ENCODE results near the gene USE1.

Gene USE1

DNA sequence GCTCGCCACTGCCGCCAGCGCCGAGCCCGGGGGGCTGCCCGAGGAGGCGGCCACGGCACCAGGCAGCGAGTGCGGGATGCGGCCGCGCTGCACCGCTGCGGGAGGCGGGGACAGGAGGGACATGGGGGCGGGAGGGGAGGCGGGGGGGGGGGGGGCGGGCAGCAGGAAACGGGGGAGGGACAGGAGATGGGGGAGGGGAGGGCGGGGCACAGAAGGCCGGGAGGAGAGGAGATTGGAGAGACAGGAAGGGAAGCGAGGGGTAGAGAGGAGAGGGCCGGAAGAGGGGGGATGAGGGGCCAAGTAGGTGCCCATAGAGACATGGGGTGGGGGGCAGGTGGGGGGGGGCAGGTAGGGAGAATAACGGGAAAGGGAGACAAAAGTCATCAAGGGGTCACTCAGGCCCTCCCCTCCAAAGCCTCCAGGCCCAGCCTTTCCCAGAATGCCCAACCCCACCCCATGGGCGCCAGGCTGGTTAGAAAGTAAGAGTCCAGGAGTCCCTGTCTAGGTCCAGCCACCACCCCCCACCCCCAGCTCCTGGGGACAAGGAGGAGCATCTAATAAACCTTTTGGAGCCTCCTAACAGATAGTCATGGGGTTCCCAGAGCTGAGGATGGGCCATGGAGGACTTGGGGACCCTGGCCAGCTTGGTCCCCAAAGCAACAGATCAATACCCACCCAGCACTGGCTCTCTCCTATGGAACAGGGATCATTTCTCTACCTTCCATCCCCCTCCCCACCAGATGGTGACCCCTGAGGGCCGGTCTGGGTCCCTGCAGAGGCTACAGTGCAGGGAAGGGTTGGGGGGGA lies 21.0 kb downstream of the USE1 start:
- no peak for DNase-seq

GRCh38 chr19:17236811-17237543 lies 21.8 kb downstream of the USE1 start:
- DNase-seq: no peak

GRCh38 chr19:17237747-17238706 lies 22.9 kb downstream of the USE1 start:
- DNase-seq: no peak

DNA sequence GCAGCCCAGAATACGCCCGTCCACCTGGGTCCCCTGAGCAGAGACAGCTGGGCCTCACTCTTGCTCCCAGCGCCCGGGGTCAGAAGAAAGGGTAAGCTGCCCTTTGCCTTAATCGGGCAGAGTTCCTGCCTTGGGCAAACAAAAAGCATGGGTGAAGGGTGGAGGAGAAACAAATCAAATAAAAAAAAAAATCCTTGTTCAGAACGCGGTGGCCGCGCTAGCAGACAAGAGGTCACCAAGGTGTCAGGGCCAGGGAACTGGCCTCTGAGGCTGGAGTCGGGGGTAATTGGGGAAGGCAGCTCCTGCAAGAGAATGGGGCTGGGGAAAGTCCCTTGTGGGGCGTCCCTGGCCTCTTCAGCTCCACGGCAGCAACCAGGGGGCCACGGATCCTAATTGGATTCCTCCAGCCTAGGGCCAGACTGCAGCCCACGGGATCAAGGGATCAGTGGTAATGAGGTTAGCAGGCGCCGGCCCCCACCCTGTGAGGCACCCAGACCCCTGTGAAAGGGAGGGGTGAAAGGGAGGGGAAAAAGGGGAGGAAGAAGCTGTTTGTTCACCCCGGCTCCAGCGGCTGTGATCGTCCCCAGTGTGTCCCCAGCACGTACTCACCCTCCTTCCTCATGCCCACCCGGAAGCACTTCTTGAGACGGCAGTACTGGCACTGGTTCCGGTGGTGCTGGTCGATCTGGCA lies 25.1 kb downstream of the USE1 start:
- DNase-seq: no peak

DNA sequence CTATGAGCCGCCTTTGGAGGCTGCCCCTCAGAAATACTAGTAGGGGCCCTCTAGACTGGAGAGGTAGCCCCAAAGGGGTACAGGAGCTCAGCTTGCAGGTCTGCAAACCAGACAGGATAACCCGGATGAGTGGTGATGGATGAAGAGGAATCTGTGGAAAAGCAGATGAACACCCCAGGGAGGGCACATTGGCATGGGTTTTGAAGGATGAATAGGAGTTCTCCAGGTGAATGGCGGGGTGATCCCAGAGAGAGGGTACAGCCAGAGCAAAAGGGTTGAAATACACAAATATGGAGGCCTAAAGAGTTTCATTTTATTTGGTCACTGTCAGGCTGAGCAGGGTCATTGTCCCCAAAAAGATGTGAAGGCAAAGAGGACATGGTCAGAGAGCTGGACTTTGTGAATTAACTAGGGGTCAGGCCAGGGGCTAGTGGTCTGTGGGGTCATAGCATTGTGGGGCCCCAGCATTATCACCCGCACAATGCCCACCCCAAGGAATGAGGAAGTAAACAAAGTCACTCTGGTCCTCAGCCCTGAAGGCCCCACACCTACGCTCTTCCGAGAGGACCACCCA lies 25.8 kb downstream of the USE1 start:
- no peak for DNase-seq

GRCh38 chr19:17242431-17243208 lies 27.5 kb downstream of the USE1 start:
- DNase-seq: no peak

DNA sequence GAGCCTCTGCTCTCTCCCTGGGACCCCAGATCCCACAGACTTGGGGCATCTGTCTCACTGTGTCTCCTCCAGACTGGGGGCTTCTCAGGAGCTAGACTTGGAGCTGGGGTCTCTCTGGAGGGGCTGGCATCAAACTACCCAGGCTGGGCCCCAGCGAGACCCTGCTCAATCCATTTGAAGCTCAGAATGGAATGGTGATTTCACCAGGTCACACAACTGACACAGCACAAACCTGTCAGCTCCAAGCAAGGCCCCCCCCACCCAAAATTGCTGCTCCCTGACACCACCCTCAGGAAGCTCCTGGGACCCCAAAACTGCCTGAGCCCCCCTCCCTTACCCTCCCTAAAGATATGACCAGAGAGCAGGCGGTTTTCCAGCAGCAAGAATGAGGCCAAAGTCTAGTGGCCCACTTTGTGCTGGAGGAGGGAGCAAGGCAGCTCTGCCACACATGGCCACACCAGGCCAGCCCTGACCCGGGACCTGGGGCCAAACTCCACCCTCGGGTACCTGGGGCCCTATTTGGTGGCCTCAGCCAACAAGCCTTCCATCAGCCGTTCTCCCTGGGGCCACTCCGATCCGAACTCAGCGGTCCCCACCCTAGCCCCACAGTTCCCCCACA lies 28.2 kb downstream of the USE1 start:
- no peak for DNase-seq

DNA sequence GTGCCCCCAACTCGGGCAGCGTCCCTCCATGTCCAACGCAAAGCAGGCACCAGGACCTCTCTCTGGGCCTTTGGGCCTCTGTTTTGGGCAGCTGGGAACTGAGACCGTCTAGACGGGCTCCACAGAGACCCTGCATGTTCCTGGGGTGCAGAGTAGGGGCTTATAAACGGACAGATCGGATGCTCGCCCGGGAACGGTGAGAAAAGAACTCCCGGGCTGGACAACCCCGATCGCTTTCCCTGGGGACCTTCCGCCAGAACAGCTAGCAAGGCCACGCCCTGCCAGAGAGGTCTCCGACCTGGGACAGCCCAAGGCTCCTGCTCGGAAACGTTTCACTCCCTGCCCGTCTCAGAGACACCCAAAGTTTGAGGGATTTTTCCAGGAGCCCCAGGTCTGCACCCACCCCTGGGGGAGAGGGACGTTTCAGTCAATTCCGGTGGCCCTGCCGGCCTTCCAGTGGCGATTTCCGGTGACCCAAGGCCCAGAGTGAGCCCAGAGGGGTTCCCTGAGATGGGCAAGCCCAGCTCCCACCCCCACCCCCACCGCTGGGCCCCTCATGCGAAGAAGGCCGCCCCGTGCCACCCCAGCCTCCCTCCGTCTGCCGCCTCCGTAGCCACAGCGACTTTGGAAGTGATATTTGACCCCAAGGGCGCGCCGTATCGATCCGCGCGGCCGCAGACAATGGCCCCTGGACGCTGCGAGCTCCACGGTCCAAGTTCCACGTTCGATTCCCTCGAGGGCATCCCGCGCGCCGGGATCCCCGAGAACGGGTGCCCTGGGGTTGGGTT lies 28.9 kb downstream of the USE1 start:
- DNase-seq: no peak

GRCh38 chr19:17244618-17245534 lies 29.7 kb downstream of the USE1 start:
- no peak for DNase-seq

DNA sequence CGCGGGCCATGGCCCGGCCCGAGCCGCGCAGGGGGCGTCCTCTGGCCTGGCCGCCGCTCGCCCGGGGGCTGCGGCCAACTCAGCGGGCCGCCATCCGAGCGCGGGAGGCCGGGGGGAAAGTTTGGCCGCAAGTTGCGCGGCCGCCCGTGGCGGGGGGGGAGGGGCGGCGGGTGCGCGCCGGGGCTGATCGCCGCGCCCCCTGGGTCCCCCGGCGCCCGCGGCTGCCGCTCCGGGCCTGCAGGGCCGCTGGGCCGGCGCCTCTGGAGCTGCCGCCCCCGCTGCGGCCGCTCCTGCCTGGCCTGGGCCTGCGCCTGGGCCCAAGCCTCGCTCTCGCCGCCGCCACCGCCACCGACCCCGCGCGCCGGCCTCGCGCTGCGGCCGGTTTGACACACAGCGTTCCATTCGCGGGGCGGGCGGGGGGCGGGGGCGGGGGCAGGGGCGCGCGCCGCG lies 30.4 kb downstream of the USE1 start, which contains the start of gene NR2F6:
Gene NR2F6, minus strand, starts transcription at position 385 of the 450 bp plus-strand sequence. CDS start 699 bp downstream, outside the sequence.
- no peak for DNase-seq

DNA sequence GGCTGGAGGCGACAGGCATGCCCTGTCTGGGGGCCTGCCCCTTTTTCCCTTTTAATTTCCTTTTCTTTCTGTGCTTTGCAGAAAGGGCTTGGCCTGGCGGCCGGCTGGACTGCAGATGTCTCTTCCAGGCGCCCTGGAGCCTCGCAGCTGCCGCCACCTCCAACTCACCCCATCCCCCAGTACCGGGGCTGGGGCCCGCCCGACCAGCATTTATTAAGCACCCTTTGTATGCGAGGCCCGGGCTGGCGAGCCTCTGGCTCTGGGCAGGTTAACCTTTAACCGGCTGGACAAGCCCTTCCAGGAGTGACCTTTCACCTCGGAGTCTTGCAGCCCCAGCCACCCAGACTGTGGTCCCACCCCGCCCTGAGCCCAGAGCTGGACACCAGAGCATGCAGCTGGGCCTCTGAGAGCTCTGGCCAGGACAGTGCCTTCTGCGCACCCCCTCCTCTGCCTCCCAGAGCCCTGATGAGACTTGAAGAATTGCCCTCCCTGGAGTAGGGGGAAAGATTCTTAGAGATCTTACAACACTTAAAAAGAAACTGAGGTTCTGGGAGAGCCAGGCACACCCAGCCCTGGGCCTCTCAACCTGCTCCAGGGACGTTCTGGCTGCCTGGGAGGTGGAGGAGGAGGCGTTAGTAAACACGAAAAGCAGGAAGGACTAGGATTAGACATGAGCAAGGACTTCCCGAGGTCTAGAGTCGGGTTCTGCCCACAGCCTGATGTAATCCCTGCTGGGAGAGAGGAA lies 31.7 kb downstream of the USE1 start:
- no peak for DNase-seq

- no peak for DNase-seq
These were observed 33.0 kb downstream of the USE1 start for GRCh38 chr19:17248011-17248776.

DNA sequence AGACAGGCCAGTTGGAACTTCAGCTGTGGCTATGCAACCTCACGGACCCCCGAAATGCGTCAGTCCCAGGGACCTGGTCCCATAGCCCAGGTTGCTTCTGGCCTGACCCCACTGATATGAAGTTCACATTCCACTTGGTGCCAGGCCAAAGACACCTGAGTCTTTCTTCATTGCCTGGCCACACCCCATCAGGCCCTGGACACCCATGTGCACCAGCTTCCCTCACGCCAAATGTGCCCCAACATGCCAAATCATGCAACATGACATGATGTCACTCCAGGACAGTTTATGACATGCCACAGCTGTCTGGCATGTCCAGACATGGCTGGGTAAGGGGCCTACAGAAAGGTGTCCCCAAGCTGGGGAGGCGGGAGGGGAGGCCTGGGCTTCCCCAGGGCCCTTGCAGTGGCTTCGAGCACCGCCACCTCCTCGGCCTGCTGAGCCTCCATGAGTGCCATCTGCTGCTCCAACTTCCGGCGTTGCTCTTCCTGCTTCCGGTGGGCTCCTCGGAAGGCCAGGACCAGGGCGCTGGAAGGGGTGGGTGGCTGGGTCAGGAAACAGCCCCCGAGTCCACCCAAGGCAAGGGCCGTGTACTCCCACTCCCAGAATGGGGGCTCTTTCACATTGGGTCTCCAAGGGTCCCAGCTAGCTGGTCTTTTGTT lies 34.9 kb downstream of the USE1 start:
- no peak for DNase-seq

DNA sequence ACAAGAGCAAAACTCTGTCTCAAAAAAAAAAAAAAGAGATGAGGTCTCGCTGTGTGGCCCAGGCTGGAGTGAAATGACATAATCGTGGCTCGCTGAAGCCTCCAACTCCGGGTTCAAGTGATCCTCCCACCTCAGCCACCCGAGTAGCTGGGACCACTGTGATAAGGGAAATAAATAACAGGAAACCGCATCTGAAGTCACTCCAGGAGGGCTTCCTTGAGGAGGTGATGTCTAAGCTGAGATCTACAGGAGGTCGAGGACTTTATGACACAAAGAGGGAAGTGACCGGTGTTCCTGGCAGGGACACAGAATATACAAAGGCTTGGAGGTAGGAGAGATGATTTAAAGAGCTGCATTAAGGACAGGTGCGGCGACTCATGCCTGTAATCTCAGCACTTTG lies 39.5 kb downstream of the USE1 start:
- no peak for DNase-seq

GRCh38 chr19:17255150-17255621 lies 40.0 kb downstream of the USE1 start:
- DNase-seq: no peak

DNA sequence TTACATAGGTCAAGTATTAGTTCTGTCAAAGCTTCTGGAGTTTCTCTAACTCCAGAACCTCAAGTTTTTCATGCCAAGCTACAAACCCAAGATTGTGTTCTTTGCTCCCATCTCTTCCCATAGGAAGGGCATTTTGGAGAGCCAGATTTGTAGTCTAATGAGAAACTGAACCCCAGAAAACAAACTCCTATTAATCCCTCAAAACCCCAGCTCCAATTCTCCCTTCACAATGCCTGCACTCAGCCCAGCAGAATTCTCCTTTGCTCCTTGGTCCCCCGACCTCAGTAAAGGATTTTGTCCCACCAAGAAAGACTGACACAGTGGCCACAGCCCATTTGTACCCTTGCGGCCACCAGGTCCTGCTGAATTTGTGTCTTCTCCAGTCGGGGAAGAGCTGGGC lies 41.0 kb downstream of the USE1 start:
- DNase-seq: no peak
